Psoas muscle (tissue), 8 donors: ENCODE measurements around the gene RNU6-7. TPM values are rescaled to one million over a fixed set of nuclear protein-coding genes. Genes with fewer than 3 reads are reported as not detected.

ENCODE experiments used
- ATAC-seq, 4 donors: fragments of 200-7000 bp; cut with Tn5 transposase; one replicate each; pipeline ENCODE4 v1.9.1; 2020; ENCODE audit warnings: moderate library complexity in 3 of 4, mild to moderate bottlenecking in 2 of 4
- DNase-seq, 2 donors: peaks; one replicate each; pipeline ENCODE4 v3.0.0-alpha.2; 2020
- H3K27ac ChIP-seq: fragments of 200-600 bp; one replicate; pipeline ENCODE4 v1.8.0; 2022
- H3K27me3 ChIP-seq, 3 donors: fragments of 200-600 bp in 1 of 3; one replicate each; pipeline versions ENCODE4 v1.6.1 to v1.8.0; 2013 to 2022; ENCODE audit warnings: low read length in 2 of 3, mild to moderate bottlenecking in 2 of 3, moderate library complexity in 1 of 3; ENCODE audit not compliant: insufficient read depth in 3 of 3
- H3K36me3 ChIP-seq, 2 donors: fragments of 200-600 bp in 1 of 2; one replicate each; pipeline versions ENCODE4 v1.6.1 to v1.8.0; 2013 to 2022; ENCODE audit warnings: low read depth in 1 of 2, mild to moderate bottlenecking in 1 of 2, moderate library complexity in 1 of 2; ENCODE audit not compliant: insufficient read depth in 1 of 2
- H3K4me1 ChIP-seq: fragments of 200-600 bp; one replicate; pipeline ENCODE4 v1.8.0; 2022
- H3K4me3 ChIP-seq: fragments of 200-600 bp; one replicate; pipeline ENCODE4 v1.8.0; 2022; ENCODE audit warnings: mild to moderate bottlenecking
- H3K9me3 ChIP-seq: fragments of 200-600 bp; one replicate; pipeline ENCODE4 v1.8.0; 2022
- WGBS, 3 donors: extraction: QIAGEN DNeasy Blood & Tissue Kit; methylation state at CpG; one replicate each; pipeline versions ENCODE4 v1.1.6 to v1.1.7; 2013; 5-methylcytosine and 5-hydroxymethylcytosine counted together
- intact Hi-C, 2 donors: fragments of 100-400 bp; cut with DNase I; formaldehyde crosslinking; loops; one replicate each; pipeline versions ENCODE4 v1.11.0 to v1.14.2; 2022
- polyA plus RNA-seq, 3 donors: library from polyadenylated mRNA; stranded (reverse); fragments of 200-250 nt; gene quantifications; one replicate each; pipeline ENCODE4 v1.2.3, GENCODE V29; 2013
- total RNA-seq, 4 donors: library from RNA; stranded (reverse); fragmentation: NEBNext Ultra II Directional in 2 of 4; extraction: Animal tissue kit (Norgen Biotek cat#: 25700) in 2 of 4; gene quantifications; one replicate each; pipeline versions ENCODE4 v1.2.1 to v1.2.4, GENCODE V29; 2021 to 2023
- TF ChIP-seq, protein P1 (sequence below): fragments of 200-600 bp; IDR thresholded peaks from one replicate; pipeline ENCODE4 v1.8.0; 2022; ENCODE audit warnings: antibody characterized with exemption
- donor health status: healthy with polysubstance abuse.
- donor health status: DM: no; HTN: no; CAD: no; lungs with moderate emphysema.
- donor health status: Bipolar disorder and iron deficiency.
- donor health status: healthy.
- donor health status: DM: yes; HTN: yes; CAD: no.
- donor health status: DM: no; HTN: no; CAD: no.
- donor health status: DM: no; HTN: no; CAD: no.
- donor health status: DM: yes; HTN: yes; CAD: no.

RNU6-7 gene
- total and polyA plus RNA-seq, 7 donors, result not detected

DNA sequence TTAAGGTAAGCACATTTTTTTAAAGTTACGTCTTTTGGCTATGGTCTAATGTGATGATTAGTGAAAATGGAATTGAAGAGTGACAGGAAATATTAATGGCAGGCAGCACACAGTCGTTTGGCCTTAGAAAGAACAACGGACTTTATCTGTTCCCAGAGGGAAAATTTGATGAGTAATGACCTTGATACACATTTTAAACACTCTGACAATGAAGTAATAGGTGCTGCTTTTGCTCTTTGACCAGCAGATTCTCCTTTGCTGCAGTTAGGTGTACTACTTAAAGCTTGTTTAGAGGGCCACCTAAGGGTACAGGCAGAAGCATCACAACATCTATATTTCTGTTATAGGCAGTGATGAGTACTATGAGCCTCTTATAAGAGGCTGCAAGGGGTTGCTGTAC lies 28.3 kb downstream of the RNU6-7 start:
- H3K4me3 ChIP-seq, result no peak overlapping the region

GRCh38 chr14:32230695-32231280 lies 28.9 kb downstream of the RNU6-7 start:
- Histone ChIP-seq H3K9me3 (no peaks in the 10 kb centered on the region), H3K36me3 (no peaks in the 10 kb centered on the region), H3K27ac (no peak overlapping the region), H3K4me1 (no peaks in the 10 kb centered on the region), H3K27me3 (no peaks in the 10 kb centered on the region), H3K4me3 (no peak overlapping the region)
- TF ChIP-seq, protein P1, sequence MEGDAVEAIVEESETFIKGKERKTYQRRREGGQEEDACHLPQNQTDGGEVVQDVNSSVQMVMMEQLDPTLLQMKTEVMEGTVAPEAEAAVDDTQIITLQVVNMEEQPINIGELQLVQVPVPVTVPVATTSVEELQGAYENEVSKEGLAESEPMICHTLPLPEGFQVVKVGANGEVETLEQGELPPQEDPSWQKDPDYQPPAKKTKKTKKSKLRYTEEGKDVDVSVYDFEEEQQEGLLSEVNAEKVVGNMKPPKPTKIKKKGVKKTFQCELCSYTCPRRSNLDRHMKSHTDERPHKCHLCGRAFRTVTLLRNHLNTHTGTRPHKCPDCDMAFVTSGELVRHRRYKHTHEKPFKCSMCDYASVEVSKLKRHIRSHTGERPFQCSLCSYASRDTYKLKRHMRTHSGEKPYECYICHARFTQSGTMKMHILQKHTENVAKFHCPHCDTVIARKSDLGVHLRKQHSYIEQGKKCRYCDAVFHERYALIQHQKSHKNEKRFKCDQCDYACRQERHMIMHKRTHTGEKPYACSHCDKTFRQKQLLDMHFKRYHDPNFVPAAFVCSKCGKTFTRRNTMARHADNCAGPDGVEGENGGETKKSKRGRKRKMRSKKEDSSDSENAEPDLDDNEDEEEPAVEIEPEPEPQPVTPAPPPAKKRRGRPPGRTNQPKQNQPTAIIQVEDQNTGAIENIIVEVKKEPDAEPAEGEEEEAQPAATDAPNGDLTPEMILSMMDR, result no peak
- WGBS, 3 donors, result 81 to 83% (median 83%) methylated on average over 2 of the region's 2 CpGs
- ATAC-seq, result no peak
- no peak for DNase-seq
- intact Hi-C loops, result no loop called here

More for the DNA sequence above, 28.3 kb downstream of the RNU6-7 start:
- Histone ChIP-seq H3K27me3 (no peaks in the 10 kb centered on the region), H3K9me3 (no peaks in the 10 kb centered on the region), H3K4me1 (peaks cover 4% of the 10 kb centered on the region), H3K36me3 (no peaks in the 10 kb centered on the region), H3K27ac (no peak overlapping the region)
- intact Hi-C loops, result no loop called here
- DNase-seq (no peak), ATAC-seq (peak; percentile 26 to 82 (median 50))
- TF ChIP-seq, protein P1, result no peak
- WGBS, 3 donors, result 17 to 22% (median 19%) methylated on average over 3 of the region's 3 CpGs

- TF ChIP-seq, protein P1, result no peak
- WGBS, 3 donors, result 89 to 92% (median 90%) methylated on average over 1 of the region's 1 CpG
- no peak overlapping the region for H3K4me3 ChIP-seq
- H3K4me1 ChIP-seq, result no peaks in the 10 kb centered on the region
- ATAC-seq (no peak), DNase-seq (no peak)
- no peak overlapping the region for H3K27ac ChIP-seq
- H3K36me3 ChIP-seq, result no peaks in the 10 kb centered on the region
- no peaks in the 10 kb centered on the region for H3K9me3 ChIP-seq
- no peaks in the 10 kb centered on the region for H3K27me3 ChIP-seq
- intact Hi-C loops, result no loop called here
Measured at GRCh38 chr14:32232481-32232880, 30.6 kb downstream of the RNU6-7 start.

DNA sequence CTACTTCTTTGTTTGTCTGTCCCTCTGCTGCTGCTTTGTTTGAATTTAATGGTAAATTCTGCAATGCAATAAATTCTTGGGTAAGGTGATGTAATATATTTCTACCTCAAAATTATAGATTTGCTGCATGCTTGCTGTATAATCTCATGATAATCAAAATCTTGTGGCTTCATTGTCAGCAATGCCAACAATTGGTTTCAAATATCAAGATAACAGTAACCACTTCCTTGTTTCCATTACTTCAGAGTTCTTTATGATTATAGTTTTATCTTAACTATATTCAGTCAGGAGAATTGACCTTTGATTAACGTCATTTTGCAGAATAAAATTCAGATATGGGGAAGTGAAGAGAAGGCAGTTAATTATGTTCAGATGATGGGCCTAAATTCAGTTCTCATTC lies 31.4 kb downstream of the RNU6-7 start:
- Histone ChIP-seq H3K27me3 (no peaks in the 10 kb centered on the region), H3K4me3 (no peak overlapping the region), H3K27ac (no peak overlapping the region), H3K4me1 (no peaks in the 10 kb centered on the region), H3K9me3 (no peaks in the 10 kb centered on the region), H3K36me3 (no peaks in the 10 kb centered on the region)
- whole genome bisulfite sequencing, 3 donors, result 77 to 91% (median 83%) methylated on average over 1 of the region's 1 CpG
- TF ChIP-seq, protein P1, result no peak
- ATAC-seq (no peak), DNase-seq (no peak)
- intact Hi-C loops, result no loop called here

- TF ChIP-seq, protein P1, result no peak
- intact Hi-C loops, result no loop called here
Measured at GRCh38 chr14:32244404-32244803, 42.6 kb downstream of the RNU6-7 start.

More at GRCh38 chr14:32244404-32244803, 42.6 kb downstream of the RNU6-7 start:
- H3K9me3 ChIP-seq, result no peaks in the 10 kb centered on the region
- no peak overlapping the region for H3K27ac ChIP-seq
- H3K36me3 ChIP-seq, result no peaks in the 10 kb centered on the region
- DNase-seq (no peak), ATAC-seq (no peak)
- no peaks in the 10 kb centered on the region for H3K4me1 ChIP-seq
- H3K4me3 ChIP-seq, result no peak overlapping the region
- no peaks in the 10 kb centered on the region for H3K27me3 ChIP-seq
